C1 segment of cervical spinal cord (tissue), 14 donors: ENCODE results near the gene CELSR2.

Source experiments
- DNase-seq, 14 donors: peaks; one replicate each; lab custom pipeline; 2025; lab: John Stamatoyannopoulos, UW

CELSR2 gene

GRCh38 chr1:109228167-109228566 lies 21.2 kb upstream of the CELSR2 start:
- DNase-seq = no peak

DNA sequence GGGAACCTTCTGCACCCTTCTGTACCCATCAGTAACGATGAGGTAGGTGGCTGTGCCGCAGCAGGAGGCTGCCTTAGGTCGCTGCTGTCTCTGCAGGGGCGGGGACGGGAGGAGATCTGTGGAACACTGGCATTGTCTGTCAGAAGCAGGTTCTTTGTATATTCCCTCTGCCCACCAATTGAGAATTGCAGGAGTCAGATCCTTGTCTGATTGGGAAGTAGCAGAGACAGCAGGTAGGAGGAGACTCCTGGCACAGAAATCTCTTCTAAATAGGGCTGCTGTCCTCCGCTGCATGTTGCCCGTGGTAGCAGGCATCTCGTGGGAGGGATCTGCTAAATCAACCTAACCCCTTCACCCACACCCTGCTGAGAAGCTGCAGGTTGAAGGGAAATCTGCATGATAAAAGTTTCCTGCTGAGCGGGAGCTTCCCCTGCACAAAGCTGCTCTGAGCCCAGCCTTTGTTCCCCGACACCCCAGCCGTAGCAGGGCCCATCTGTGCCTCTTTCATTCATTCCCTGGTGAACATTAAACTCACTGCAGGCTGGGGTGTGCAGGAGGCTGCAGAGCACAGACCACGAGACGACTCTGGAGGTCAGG lies 19.7 kb upstream of the CELSR2 start:
- DNase-seq = no peak

DNA sequence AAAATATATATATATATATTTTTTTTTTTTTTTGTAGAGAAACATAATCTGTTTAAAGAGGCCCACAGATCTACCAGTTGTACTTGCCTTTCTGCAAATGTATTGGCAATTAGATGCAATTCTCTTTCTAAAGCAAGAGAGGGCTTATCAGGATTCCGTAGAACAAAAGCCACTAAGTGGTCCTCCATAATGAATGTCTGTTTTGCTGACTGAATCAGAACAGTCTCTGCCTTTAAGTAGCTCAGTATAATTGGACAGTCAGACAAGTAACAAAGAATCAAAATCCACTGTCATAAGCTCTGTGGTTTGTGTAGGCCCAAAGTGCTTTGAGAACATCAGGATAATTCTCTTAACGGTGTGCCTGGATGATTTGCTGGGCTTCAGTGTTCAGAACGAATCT lies 18.3 kb upstream of the CELSR2 start:
- DNase-seq = no peak

DNA sequence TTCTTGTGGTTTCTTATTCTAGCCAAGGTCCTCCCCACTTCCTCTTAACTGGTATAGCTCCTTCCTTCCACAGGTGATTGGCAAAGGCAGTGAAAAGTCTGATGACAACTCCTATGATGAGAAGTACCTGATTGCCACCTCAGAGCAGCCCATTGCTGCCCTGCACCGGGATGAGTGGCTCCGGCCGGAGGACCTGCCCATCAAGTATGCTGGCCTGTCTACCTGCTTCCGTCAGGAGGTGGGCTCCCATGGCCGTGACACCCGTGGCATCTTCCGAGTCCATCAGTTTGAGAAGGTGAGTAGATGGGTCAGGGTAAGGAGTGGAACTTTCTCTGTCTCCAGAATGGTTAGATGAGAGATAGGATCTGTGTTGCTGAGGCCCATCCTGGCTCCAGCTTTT lies 14.2 kb upstream of the CELSR2 start:
- DNase-seq = no peak

GRCh38 chr1:109237512-109237911 lies 11.8 kb upstream of the CELSR2 start:
- no peak for DNase-seq

DNA sequence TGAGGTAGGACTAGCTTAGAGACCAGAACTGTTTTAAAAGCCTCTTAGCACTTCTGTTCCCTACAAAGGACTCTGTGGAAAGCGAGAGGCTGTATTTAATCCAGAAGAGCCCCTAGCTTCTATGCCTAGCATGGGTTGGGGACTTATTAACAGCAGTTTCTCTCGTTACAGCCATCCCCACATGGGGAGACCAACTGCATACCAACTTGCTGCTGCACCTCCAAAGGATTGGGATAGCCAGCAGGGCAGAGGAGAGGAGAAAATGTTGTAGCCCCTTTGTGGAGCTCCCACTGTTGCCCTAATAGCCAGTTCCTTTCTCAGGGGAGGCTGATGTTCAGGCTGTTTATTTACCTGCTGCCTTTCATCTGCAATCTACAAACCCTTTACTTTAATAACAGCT lies 11.0 kb upstream of the CELSR2 start:
- DNase-seq = no peak

- DNase-seq = no peak
Observed at GRCh38 chr1:109239047-109239408, 10.3 kb upstream of the CELSR2 start.

DNA sequence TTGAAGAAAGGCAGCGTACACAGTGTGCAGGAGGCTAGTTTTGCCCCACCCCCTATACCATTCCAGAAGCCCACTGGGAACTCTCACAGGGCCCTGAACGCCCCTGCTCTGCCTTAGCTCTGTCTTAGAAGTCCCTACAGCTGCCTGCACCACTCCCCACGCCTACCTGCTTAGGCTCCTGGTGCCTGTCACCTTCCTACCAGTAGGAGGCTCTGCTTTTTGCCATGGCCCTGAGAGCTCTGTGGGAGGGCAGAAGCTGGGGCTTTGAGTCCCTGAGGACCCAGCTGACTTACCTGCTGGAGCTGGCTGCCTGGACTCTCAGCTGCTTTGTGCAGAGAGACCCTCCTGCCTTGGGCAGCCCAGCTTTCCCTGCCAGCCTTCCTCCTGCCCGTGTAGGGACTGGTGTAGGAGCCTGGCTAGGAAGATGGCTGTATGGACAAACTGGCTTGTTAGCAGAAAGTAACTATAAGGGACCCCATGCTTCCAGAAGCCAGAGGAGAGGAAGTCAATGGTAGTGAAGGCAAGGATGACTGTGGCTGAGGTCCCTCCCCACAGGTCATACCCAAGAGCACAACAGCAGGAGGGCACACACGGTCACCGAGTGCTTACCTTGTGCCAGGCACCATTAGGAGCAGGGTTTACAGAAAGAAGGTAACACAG lies 9.8 kb upstream of the CELSR2 start:
- no peak for DNase-seq

DNA sequence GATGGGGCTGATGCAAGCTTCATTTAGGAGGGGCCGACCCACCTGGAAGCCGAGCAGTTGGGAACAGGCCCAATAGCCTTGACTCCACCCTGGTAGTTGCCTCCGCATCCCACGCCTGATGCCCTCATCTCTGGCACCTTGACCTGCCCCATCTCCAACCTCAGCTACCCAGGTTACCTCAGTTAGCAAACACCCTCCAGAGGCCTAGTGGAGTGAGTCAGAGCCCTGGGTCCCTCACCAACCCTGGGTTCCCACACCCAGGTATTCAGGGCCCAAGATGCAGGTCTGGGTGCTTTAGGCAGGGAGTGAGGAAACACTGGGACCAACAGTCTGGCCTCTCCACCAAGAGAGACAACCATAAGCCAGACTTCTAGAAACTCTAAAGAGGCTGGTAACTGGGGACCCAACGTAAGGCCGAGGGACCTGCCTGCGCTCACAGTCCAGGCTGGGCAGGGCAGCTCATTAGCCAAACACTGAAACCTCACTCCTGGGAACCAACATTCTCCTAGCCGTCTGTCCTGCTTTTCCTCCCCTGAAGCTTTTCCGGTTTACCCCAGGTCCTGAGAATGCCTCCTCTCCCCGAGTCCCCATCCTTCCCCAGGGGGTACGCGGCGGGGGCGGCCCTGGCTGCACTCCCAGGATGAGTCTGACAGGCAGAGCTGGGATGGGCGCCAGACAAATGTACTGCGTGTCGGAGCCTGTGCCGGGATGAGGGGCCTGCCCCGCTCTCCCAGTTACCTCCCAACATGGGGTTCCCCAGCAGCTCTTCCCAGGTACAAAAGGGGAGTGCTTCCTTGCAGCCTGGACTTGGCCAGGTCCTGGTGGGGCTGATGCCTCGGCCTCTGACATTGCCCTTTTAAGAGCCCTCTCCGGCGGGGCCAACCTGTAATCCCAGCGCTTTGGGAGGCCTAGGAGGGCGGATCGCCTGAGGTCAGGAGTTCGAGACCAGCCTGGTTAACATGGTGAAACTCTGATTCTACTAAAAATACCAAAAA lies 8.9 kb upstream of the CELSR2 start:
- DNase-seq = peak in 6 of 14 donors; percentile 34 to 65 (median 45)

GRCh38 chr1:109241344-109241743 lies 8.0 kb upstream of the CELSR2 start:
- no peak for DNase-seq

- peak in 1 of 14 donors; percentile 71 for DNase-seq
Observed at GRCh38 chr1:109241841-109242345, 7.4 kb upstream of the CELSR2 start.

GRCh38 chr1:109242387-109242786 lies 7.0 kb upstream of the CELSR2 start:
- peak in 4 of 14 donors; percentile 25 to 88 (median 46) for DNase-seq

- DNase-seq = no peak
Observed at GRCh38 chr1:109243221-109243620, 6.1 kb upstream of the CELSR2 start.

DNA sequence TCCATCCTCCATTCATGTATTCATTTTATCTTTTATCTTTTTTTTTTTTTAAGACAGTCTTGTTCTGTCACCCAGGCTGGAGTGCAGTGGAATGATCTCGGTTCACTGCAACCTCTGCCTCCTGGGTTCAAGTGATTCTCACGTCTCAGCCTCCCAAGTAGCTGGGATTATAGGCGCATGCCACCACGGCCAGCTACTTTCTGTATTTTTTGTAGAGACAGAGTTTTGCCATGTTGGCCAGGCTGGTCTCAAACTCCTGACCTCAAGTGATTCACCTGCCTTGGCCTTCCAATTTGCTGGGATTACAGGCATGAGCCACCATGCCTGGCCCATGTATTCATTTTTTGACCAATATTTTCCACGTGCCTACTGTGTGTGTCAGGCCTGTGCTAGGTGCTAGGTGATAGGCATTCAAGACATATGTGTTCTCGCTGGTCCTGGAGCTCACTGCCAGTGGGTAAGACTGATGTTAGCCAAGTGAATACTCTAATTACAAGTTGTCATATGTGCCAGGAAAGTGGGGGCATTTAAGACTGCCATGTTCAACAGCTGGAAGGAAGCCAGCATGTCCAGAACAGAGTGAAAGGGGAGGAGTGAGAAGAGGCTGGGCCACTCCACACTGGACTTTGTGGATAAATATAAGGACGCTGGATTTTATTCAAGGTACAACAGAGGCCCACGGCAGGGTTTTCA lies 5.3 kb upstream of the CELSR2 start:
- DNase-seq = no peak

- DNase-seq = no peak
Observed at GRCh38 chr1:109246141-109246551, 3.2 kb upstream of the CELSR2 start.

- peak in 1 of 14 donors; percentile 61 for DNase-seq
Observed at GRCh38 chr1:109247401-109248365, 1.7 kb upstream of the CELSR2 start.

DNA sequence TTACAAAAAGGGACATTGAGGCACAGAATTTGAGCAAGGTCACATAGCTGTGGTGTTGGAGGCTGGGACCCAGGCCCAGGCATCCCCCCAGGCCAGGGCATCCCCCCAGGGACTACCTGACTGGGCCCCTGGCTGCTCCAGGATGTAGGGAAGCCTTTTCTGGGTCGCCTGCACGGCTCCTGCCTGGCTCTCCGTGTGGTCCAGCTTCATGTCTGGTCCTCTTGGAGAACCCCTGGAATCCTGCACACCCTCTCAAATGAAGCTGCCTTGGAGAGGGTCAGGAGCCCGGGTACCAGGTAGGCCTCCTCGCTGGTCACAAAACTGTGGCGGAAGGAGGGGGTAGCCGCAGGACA lies 919 bp upstream of the CELSR2 start:
- DNase-seq = no peak

GRCh38 chr1:109249654-109250401 lies 489 bp downstream of the CELSR2 start:
- DNase-seq = peak in 1 of 14 donors; percentile 12

DNA sequence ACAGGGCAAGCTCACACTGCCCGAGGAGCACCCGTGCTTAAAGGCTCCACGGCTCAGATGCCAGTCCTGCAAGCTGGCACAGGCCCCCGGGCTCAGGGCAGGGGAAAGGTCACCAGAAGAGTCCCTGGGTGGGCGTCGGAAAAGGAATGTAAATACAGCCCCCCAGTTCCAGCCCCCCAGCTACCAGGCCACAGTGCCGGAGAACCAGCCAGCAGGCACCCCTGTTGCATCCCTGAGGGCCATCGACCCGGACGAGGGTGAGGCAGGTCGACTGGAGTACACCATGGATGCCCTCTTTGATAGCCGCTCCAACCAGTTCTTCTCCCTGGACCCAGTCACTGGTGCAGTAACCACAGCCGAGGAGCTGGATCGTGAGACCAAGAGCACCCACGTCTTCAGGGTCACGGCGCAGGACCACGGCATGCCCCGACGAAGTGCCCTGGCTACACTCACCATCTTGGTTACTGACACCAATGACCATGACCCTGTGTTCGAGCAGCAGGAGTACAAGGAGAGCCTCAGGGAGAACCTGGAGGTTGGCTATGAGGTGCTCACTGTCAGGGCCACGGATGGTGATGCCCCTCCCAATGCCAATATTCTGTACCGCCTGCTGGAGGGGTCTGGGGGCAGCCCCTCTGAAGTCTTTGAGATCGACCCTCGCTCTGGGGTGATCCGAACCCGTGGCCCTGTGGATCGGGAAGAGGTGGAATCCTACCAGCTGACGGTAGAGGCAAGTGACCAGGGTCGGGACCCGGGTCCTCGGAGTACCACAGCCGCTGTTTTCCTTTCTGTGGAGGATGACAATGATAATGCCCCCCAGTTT lies 1.3 kb downstream of the CELSR2 start:
- no peak for DNase-seq
